SK-N-SH (cell line): Measurements from ENCODE around the gene FOXE3.

Experiments
- CTCF ChIP-seq: fragments of 200-600 bp; sonication (generic); IDR thresholded peaks from 2 replicates; pipeline ENCODE4 v1.6.1; 2017; ENCODE audit warnings: antibody characterized with exemption, mild to moderate bottlenecking, moderate library complexity
- EP300 ChIP-seq, 2 experiments: IDR thresholded peaks; 2 replicates each; pipeline versions ENCODE4 v1.4.0 to v1.6.1; 2012; ENCODE audit warnings: borderline replicate concordance in 1 of 2, low read depth in 1 of 2, low read length in 1 of 2
- EZH2phosphoT487 ChIP-seq: fragments of 200-600 bp; sonication (generic); IDR thresholded peaks from 2 replicates; pipeline ENCODE4 v1.6.1; 2017; ENCODE audit warnings: low read depth, mixed run types, mild to moderate bottlenecking, antibody characterized with exemption, moderate library complexity, borderline replicate concordance
- GABPA ChIP-seq: IDR thresholded peaks from 2 replicates; pipeline ENCODE4 v1.4.0; 2012; ENCODE audit warnings: low read depth, mild to moderate bottlenecking
- GATA2 ChIP-seq: sonication (generic); formaldehyde crosslinking; IDR thresholded peaks from 2 replicates; pipeline ENCODE4 v1.5.0; 2020; ENCODE audit warnings: mild to moderate bottlenecking, missing genetic modification reagents
- MXI1 ChIP-seq: IDR thresholded peaks from 2 replicates; pipeline ENCODE4 v1.6.1; 2012; ENCODE audit warnings: mild to moderate bottlenecking, low read depth, low read length, improper control_type of control experiment
- POLR2AphosphoS5 ChIP-seq: IDR thresholded peaks from 2 replicates; pipeline ENCODE4 v1.6.1; 2012; ENCODE audit warnings: low read depth, low read length
- RCOR1 ChIP-seq: fragments of 150-350 bp; IDR thresholded peaks from 2 replicates; pipeline ENCODE4 v1.6.1; 2017; ENCODE audit warnings: antibody characterized with exemption, low read length
- SIN3A ChIP-seq: IDR thresholded peaks from 2 replicates; pipeline ENCODE4 v1.6.1; 2012; ENCODE audit warnings: low read depth, mild to moderate bottlenecking, low read length, moderate library complexity, borderline replicate concordance
- SMC3 ChIP-seq: IDR thresholded peaks from 2 replicates; pipeline ENCODE4 v1.6.1; 2012; ENCODE audit warnings: low read depth, low read length, improper control_type of control experiment
- TAF1 ChIP-seq: IDR thresholded peaks from 2 replicates; pipeline ENCODE4 v1.6.1; 2012; ENCODE audit warnings: low read depth, mild to moderate bottlenecking, low read length, moderate library complexity, borderline replicate concordance
- TCF12 ChIP-seq: IDR thresholded peaks from 2 replicates; pipeline ENCODE4 v1.4.0; 2012
- YY1 ChIP-seq: IDR thresholded peaks from 2 replicates; pipeline ENCODE4 v1.4.0; 2012; ENCODE audit warnings: low read depth, mild to moderate bottlenecking
- TF ChIP-seq, protein P1 (sequence below): IDR thresholded peaks from 2 replicates; pipeline ENCODE4 v1.4.0; 2012; ENCODE audit warnings: low read depth

DNA sequence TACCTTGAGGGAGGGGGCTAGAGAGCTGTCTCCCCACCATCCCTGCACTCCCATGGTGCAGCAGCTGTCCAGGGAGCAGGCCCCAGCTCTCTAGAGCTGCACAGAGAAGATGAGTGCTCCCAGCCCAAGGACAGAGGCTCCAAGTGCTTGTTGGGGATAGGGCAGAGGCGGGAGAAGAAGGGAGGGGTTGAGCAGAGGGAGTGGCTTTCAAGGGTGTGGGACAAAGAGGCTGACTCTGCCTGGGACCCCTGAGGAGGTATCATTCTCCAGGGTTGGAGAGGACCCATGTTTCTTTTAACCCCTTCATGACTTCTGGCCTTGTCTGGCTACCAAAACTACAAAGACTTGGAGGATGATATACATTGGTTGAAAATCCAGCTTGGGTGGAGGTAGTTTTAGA is 36.3 kb downstream of the FOXE3 start:
- TF ChIP-seq GATA2 (CRISPR knock-in tag) (no peak), CTCF (no peak), EZH2phosphoT487 (no peak), YY1 (no peak), MXI1 (no peak), TAF1 (no peak), POLR2AphosphoS5 (no peak), SIN3A (no peak), GABPA (no peak), TCF12 (no peak), RCOR1 (no peak), SMC3 (no peak), EP300 (IDR thresholded peaks at IDR 0.05; ENCODE audit: borderline replicate concordance in 1 of 2, low read depth in 1 of 2, low read length in 1 of 2) (no peak)
- TF ChIP-seq, protein P1, sequence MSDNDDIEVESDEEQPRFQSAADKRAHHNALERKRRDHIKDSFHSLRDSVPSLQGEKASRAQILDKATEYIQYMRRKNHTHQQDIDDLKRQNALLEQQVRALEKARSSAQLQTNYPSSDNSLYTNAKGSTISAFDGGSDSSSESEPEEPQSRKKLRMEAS: no peak
